ENCODE measurements around the gene PUS7.
"Not testable (repeated sequence)": the region's sequence is repeated elsewhere in the genome, so short reads cannot be mapped to it uniquely, and the experiment has no call there.

The PUS7 gene

DNA sequence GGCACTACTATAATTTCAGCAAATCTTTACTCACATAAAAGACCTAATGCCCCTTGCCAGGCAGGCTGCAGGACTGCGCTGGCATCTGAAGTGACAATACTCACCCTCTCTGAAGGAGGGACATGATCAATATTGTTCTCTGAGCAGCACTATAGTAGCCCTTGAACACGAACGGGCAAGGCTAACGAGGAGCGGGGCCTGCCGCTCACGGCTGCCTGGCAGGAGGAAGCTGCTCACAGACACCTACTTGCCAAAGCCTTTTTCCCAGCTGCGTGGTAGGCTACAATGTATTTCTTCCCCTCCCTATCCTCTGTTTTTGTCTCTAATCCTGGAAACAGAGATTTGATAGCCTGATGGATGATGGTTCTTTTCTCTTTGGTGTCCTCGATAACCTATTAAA is 19.9 kb downstream of the PUS7 start:
- no peak for DNase-seq (ENCODE audit: low read depth in 1 of 2, low spot score in 1 of 2)

DNA sequence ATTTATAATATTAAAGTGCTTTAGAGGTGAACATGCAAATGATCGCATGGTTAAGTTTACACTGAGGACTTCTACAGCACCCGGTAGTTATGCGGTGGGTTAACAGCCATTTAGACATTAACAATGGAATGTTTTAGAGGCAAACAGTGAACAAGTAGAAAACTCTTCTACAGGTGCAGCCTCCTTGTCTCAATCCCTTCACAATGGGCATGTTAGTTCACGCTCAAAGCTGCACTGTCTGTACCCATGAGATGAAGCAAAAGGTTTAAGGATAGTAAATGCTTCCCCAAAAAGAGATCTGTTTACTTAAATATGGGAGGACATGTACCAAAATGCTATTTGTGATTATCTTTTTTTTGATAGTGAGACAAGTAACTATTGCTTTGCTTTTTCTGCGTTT is 25.1 kb downstream of the PUS7 start:
- no peak for DNase-seq (ENCODE audit: low read depth in 1 of 2, low spot score in 1 of 2)

DNA sequence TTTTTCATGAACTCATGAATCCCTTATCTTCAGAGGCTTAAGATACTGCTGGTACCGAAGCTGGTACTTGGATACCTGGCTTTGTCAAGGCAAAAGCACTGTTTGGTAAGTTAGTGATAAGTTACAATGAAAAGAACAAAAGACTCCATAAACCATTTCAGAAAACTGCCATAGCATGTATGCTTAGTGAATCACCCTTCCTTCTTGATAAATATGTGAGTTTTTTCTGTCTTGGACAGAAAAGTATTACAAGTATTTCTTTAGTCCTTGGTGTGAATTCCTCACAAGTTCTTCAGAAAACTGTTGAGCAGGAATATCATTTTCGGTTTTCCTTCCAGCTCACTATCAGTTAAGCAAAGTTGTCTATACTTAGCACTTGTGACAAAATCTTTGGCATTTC is 25.6 kb downstream of the PUS7 start:
- DNase-seq (ENCODE audit: low read depth in 1 of 2, low spot score in 1 of 2), result no peak

DNA sequence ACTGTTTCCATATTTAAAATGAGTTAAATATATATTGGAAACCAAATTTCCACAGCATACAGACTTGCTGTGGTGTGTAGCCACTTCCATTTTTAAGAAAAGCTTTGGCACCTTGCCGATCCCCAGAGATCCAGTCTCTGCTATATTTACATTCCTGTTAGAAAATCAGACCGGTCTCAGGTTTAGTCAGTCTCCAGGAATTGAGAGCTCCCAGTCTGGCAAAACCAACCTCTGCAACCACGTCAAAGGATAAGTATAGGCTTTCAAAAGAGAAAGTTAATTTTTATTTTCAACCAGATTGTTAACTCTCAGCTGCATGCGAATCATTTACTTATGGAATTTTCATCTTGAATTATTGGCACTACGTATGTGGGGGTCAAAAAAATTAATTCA is 28.2 kb downstream of the PUS7 start:
- DNase-seq (ENCODE audit: low read depth in 1 of 2, low spot score in 1 of 2), result no peak

DNA sequence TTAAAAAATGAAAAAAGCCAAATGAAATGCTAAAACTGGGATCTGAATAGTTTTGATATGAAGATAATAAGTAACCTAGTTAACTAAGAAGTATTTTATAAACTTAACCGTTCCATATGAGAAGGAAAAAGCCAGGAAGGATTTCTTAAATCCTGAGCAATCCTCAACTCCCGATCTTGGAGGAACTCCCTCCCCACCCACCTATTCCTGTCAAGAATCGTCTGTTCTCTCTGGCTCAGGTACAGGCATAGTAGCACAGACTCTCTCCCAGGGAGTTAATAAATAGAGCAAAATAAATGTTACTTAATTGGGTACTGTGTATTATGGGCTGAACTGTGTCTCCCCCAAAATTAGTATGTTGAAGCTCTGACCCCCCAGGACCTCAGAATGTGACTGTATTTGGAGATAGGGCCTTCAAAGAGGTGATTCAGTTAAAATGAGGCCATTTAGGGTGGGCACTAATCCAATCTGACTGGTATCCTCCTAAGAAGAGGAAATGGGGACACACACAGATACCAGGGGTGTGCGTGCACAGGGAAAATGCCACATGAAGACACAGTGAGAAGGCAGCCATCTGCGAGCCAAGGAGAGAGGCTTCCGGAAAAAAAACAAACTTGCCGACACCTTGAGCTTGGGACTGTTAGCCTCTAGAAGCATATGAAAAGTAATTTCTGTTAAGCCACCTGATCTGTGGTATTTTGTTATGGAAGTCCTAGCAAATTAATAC is 28.7 kb downstream of the PUS7 start:
- DNase-seq (ENCODE audit: low read depth in 1 of 2, low spot score in 1 of 2), result no peak

DNA sequence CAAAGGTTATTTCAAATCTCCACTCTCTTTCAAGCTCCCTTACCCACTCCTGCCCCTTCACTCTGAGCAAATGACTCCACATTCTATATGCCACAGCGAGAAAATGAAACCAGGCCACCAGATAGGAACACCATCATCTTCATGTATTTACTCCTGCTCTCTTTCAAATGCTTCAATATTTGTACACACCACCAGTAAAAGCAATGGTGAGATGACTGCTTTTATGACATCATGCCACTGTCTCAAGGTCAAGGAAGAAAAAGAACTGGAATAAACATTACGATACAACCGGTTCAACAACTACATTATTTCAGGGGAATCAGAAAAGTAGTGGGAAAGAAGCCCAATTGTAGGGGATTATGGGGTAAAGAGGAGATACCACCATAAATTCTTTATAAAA is 32.7 kb downstream of the PUS7 start:
- DNase-seq (ENCODE audit: low read depth in 1 of 2, low spot score in 1 of 2), result no peak

DNA sequence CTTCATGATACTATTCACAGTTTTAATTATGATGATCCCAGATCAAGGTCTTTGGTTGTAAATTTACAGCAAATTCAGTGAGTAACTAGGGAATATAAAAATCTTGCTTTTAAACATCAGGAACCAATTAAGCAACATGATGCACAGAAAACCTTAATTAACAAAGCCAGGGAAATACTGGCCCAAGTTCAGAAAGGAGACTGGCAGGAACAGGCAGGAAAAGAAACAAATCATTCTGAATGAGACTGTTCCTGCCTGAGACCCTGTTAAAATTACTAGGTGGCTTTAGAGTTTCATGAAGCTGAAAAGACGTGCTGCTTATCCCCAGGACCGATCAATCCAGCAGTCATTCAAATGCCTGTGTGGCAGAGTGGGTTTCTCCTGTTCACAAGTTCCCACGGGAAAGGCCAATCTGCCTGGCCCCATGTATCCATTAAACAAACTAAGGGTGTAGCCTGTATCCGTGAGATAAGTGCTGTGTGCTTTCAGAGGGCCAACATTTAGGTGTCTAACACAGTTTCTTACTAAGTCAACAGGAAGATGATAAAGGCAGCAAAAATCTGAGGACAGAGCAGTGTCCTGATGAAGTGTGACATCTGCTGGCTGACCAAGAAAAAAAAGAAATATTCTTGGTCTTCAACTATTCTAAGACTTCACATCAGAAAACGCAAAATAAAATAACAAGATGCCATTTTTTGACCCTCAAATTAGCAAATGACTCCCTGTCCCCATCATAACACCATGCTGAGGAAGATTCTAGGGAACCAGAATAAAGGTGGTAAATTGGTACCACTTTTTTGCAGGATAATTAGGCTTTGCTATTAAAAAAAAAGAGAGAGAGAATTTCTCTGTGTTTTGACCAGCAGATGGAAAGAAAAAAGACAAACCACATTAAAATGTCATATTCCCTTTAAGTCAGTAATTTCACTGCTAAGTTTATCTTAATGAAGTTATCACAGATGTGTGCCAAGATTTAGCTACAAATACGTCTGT is 34.2 kb downstream of the PUS7 start:
- no peak for DNase-seq (ENCODE audit: low read depth in 1 of 2, low spot score in 1 of 2)

DNA sequence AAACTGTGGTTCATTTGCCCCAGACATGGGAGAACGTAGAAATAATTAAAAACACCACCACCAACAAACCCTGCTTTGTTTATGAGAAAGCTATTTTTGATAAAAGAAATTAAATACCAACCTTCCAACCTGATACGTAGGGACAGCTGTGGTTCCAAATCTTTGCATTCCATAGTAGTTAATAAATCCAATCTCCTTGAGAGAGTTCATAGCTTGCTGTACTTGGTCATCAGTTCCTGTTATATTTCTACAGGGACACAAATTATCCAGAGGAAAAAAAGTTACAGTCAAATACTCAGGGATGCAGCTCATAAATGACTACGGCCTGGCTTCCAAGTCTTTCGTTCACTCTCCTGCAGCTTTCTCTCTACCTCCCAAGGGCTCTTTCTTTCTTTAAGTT is 41.1 kb downstream of the PUS7 start:
- no peak for DNase-seq (ENCODE audit: low read depth in 1 of 2, low spot score in 1 of 2)

DNA sequence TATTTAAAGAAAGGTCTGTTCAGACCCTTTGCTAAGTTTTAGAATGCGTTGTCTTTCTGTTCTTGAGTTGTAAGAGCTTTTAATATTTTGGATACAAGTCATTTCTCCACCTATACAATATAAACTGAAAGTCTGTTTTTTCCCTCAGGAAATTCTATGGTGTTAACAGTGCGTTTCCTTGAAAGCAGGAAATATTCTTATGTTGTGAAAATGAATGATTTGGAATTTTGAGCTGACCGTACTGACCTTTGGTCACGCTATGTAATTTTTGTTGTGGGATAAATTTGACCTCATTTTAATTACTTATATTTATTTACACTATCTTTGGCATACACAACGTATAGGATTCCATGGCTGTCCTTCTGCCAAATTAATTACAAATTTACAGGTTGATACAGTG is 43.5 kb downstream of the PUS7 start:
- DNase-seq (ENCODE audit: low read depth in 1 of 2, low spot score in 1 of 2), result no peak

DNA sequence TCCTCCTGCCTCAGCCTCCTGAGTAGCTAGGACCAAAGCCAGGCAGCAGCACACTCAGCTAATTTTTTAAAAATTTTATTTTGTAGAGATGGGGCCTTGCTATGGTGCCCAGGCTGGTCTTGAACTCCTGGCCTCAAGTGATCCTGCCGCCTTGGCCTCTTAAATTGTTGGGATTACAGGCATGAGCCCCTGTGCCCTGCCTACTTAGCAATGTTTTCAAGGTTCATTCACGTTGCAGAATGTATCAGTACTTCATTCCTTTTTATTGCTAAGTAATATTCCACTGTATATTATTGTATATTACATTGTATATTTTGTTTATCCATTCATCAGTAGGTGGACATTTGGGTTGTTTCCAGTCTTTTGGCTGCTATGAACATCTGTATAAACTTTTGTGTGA is 44.2 kb downstream of the PUS7 start:
- DNase-seq (ENCODE audit: low read depth in 1 of 2, low spot score in 1 of 2), result no peak

DNA sequence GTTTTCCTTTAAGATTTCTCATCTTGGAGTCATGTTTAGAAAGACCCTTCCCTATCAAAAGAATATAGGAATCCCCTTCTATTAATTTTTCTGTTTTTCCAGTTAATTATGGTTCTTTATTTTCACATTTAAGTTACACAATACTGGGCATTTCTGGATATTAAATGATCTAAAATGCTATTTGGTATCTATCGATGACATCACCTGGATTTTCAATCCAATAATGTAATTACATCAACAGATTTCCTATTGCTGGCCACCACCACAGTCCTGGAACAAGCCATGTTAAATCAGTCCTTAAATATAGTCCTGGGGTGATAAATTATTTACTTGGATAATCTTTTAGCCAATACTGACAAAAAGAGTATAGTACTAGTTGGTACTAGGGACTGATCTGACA is 48.0 kb downstream of the PUS7 start:
- DNase-seq (ENCODE audit: low read depth in 1 of 2, low spot score in 1 of 2), result no peak

DNA sequence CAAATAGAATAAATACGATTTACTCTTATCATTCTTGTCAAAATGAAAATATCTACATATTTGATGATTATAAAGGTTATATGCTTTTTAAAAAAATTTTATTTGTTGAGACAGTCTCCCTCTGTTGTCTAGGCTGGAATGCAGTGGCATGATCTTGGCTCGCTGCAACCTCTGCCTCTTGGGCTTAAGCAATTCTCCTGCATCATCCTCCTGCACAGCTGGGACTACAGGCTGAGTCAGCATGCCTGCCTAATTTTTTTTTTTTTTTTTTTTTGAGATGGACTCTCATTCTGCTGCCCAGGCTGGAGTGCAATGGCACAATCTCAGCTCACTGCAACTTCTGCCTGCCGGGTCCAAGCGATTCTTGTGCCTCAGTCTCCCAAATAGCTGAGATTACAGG is 48.9 kb downstream of the PUS7 start:
- DNase-seq (ENCODE audit: low read depth in 1 of 2, low spot score in 1 of 2), result no peak

DNA sequence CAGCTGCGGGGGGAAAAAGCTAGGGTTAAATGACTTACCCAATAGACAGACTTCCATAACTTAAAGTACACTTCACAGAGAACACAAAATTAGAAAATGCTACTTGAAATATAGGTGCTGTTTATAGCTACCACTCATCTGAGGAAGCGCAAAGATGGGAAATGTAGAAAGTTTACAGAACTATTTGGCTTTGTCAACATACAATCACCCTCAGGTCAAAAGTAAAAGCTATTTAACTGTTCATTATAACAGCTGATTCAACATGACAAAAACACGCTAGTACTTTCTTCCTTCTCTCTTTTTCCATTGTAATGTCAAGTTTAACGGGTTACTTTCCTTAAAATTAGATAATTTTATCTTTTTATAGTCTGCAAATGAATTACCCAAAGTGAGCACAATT is 51.2 kb downstream of the PUS7 start:
- no peak for DNase-seq (ENCODE audit: low read depth in 1 of 2, low spot score in 1 of 2)

DNA sequence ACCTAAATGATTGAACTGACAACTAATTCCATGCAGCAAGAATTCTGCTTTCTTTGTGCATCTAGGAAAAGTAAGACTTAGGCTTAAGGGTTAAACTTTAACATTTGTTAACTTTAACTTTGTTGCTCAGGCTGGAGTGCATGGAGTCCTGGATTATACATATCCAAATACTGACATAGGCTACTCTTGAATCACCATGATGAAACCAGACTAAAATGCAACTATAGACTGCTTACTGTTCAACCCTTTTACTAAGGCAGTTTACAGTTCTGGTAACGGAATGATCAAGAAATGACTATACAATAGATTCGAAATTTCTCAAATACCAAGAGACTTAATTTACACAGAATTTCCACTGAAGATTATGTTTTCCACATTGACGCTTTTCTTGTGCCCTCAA is 52.0 kb downstream of the PUS7 start:
- DNase-seq (ENCODE audit: low read depth in 1 of 2, low spot score in 1 of 2), result no peak

DNA sequence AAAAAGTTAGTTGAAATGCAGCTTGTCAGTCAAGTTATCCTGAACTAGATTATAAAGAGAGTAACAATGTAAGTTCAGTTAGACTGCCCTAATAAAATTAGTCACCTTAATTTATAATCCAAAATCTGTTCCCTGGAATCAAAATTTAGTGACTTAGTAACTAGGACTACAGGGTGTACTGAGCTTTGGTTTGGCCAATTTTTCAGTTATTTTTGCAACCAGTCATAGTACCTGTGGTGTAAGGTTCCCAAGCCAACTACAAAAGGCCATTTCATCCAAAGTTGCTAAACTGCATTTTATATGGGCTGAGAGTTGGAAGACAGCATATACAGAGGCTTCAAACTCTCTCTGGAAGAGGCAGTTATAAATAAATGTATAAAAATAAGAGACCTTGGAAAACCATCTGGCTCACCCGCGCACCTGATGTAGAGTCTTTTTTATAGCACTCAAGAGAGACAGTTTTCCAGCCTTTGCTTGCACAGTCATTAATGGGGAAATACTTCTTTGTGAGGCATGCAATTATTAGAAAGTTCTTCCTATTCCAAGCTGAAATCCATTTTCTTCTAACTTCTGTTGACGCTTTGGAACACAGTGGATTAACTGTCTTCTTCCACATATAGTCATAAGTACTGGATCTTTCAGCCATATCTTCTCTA is 59.2 kb downstream of the PUS7 start:
- no peak for DNase-seq (ENCODE audit: low read depth in 1 of 2, low spot score in 1 of 2)

DNA sequence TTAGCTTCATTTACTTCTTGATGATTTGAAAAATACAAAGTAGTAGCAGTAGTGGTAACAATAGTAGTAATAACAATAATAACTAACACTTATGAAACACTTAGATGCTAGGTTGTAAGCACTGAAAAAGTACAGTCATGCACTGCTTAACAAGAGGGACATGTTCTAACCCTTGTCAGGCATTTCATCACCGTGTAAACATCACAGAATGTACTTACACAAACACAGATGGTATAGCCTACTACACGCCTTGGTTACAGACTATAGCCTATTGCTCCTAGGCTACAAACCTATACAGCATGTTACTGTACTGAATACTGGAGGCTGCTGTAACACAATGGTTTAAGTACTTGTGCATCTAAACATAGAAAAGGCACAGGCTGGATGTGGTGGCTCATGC is 60.6 kb downstream of the PUS7 start:
- DNase-seq (ENCODE audit: low read depth in 1 of 2, low spot score in 1 of 2), result no peak

DNA sequence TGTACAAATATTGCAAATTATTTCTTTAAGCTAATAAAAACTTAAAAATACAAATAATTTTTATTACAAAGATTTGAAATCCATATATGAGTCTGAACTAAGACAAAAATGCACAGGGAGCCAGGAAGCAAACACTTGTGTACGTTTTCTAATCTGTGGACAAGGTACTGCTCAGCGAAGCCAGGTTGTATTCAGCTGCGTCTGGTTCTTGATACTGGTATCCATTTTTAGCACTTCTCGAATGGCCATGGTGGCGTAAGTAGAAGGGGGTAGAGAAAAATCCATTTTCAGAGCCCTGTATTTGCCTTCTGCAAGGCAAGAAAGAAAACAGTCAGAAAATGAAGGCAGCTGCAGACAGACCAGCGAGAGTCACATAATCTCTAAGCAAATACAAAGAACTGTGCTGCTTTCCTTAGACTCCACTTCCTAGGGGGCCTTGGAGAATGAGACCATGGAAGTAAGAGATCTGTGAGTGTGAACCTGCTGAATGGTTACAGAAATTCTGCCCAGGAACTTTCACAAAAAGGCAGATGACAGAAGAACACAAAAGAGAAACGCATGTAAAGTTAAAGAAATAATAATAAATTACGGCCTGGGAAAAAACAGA is 64.3 kb downstream of the PUS7 start:
- no peak for DNase-seq (ENCODE audit: low read depth in 1 of 2, low spot score in 1 of 2)

DNA sequence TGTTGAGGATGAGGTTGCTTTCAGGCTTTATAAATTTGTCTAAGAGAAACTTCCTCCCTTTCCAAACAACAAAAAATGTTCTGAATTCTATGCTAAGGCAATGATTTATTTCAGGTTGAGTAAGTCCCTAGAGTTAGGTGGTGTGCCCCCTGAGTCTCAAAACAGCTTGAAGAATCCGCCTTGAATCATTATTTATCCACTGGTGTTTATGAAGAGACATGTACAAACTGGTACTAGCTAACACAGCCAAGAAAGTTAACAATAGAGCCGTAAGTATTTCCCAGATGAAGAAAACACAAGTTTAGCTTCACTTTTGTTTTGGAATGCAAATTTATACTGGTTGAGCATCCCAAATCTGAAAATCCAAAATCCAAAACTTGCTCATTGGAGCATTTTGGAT is 67.2 kb downstream of the PUS7 start:
- DNase-seq (ENCODE audit: low read depth in 1 of 2, low spot score in 1 of 2), result no peak

DNA sequence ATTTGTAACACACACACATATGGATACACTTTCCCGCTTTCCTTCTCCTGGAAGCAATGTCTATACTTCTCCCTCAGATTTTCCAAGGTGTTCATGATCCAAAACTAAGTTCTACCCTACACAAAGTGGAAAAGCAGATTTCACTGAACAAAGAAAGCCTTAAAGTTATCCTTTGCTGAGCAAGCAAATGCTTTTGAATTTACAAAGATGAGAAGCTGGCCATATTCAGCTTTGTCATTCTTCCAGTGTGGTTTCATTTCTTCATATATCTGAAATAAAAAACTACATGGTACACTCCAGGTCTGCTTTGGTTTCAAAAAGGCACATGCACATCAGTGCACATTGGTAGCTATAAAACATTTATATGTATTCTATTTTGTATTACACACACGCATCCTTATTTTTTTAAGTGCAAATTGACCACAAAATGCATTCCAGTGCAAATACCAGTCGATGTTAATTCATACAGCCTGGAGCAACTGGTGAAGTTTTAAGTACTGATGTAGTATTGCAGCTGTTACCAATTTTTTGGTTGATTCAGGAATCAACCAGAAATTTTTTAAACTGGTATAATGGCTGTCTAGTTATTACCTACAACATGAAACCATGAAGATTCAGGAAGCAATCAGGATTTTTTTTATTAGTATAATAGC is 67.8 kb downstream of the PUS7 start:
- no peak for DNase-seq (ENCODE audit: low read depth in 1 of 2, low spot score in 1 of 2)

DNA sequence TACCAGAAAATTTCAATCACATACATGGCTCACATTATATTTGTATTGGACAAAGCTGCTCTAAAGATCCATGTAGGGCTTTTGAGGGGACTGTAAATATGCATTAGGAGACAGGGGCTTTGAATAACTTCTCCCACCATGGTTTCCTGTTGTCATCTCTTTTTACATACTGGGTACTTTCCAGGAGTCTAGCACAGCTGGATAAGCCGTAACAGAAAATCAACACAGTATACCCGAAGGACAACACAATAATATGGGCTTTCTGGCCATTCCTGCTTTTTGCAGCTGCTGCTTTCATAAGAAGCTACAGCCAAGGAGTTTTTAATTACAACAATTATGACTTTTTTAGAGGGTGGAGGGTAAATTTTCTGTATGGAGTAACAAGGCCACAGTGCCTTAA is 70.0 kb downstream of the PUS7 start:
- no peak for DNase-seq (ENCODE audit: low read depth in 1 of 2, low spot score in 1 of 2)

DNA sequence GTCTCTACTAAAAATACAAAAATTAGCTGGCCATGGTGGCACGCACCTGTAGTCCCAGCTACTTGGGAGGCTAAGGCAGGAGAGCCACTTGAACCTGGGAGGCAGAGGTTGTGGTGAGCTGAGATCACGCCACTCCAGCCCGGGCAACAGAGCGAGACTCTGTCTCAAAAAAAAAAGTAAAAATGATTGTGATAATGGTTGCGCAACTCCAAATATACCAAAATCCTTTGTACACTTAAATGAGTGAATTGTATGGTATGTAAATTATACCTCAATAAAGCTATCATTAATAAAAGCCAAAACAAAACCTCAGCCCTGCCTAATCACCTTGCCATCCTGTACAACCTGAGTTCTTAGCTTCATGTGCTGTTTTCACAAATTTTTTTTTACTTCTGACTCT is 71.2 kb downstream of the PUS7 start:
- DNase-seq (ENCODE audit: low read depth in 1 of 2, low spot score in 1 of 2), result not testable (repeated sequence)
